Activated naive CD4-positive, alpha-beta T cell treated with anti-CD3 and anti-CD28 coated beads, Interleukin-2, amount 50 U/mL, for 24 hours (primary cell): ENCODE data around the gene HDAC10.

ENCODE experiments used
- H3K27ac Mint-ChIP-seq: one replicate; pipeline ENCODE4 v1.8.0; 2021; ENCODE audit warnings: mild to moderate bottlenecking, mixed read lengths
- H3K27me3 Mint-ChIP-seq: one replicate; pipeline ENCODE4 v1.8.0; 2021; ENCODE audit warnings: mixed read lengths
- H3K36me3 Mint-ChIP-seq: one replicate; pipeline ENCODE4 v1.8.0; 2021; ENCODE audit warnings: mixed read lengths
- H3K4me1 Mint-ChIP-seq: one replicate; pipeline ENCODE4 v1.8.0; 2021; ENCODE audit warnings: mixed read lengths
- H3K4me3 Mint-ChIP-seq: one replicate; pipeline ENCODE4 v1.8.0; 2021; ENCODE audit warnings: mild to moderate bottlenecking, mixed read lengths
- H3K9me3 Mint-ChIP-seq: one replicate; pipeline ENCODE4 v1.8.0; 2021; ENCODE audit warnings: mixed read lengths

Gene HDAC10

GRCh38 chr22:50244420-50245213 lies 6.4 kb downstream of the HDAC10 start, which contains the start of gene TUBGCP6:
TUBGCP6 (minus strand) TSS chr22:50245023; CDS start chr22:50244459, 564 bp downstream.
- H3K27ac Mint-ChIP-seq: peak within 1 kb of the TSS; percentile 100
- peak within 1 kb of the TSS; percentile 99 for H3K4me3 Mint-ChIP-seq
- no peaks in the 10 kb centered on the region for H3K9me3 Mint-ChIP-seq
- peaks cover 27% of the 10 kb centered on the region for H3K4me1 Mint-ChIP-seq
- H3K36me3 Mint-ChIP-seq: peaks cover 5% of the 10 kb centered on the region
- no peaks in the 10 kb centered on the region for H3K27me3 Mint-ChIP-seq

GRCh38 chr22:50243685-50244419 lies 7.2 kb downstream of the HDAC10 start:
- Mint-ChIP-seq H3K9me3 (no peaks in the 10 kb centered on the region), H3K4me3 (peak overlapping the region; percentile 99), H3K27me3 (no peaks in the 10 kb centered on the region), H3K27ac (peak overlapping the region; percentile 100), H3K36me3 (peaks cover 5% of the 10 kb centered on the region), H3K4me1 (peaks cover 27% of the 10 kb centered on the region)

GRCh38 chr22:50242406-50242949 lies 8.6 kb downstream of the HDAC10 start:
- Mint-ChIP-seq H3K36me3 (peaks cover 5% of the 10 kb centered on the region), H3K9me3 (no peaks in the 10 kb centered on the region), H3K4me3 (peak overlapping the region; percentile 99), H3K27ac (peak overlapping the region; percentile 8), H3K27me3 (no peaks in the 10 kb centered on the region), H3K4me1 (peaks cover 32% of the 10 kb centered on the region)

GRCh38 chr22:50238755-50239154 lies 12.3 kb downstream of the HDAC10 start:
- H3K27me3 Mint-ChIP-seq: no peaks in the 10 kb centered on the region
- H3K9me3 Mint-ChIP-seq: no peaks in the 10 kb centered on the region
- H3K27ac Mint-ChIP-seq: no peak overlapping the region
- peaks cover 46% of the 10 kb centered on the region for H3K4me1 Mint-ChIP-seq
- H3K4me3 Mint-ChIP-seq: no peak overlapping the region
- no peaks in the 10 kb centered on the region for H3K36me3 Mint-ChIP-seq

- H3K4me3 Mint-ChIP-seq: no peak overlapping the region
- peaks cover 43% of the 10 kb centered on the region for H3K4me1 Mint-ChIP-seq
- H3K9me3 Mint-ChIP-seq: no peaks in the 10 kb centered on the region
- H3K27me3 Mint-ChIP-seq: no peaks in the 10 kb centered on the region
- no peak overlapping the region for H3K27ac Mint-ChIP-seq
- no peaks in the 10 kb centered on the region for H3K36me3 Mint-ChIP-seq
Measured at GRCh38 chr22:50236731-50237409, 14.2 kb downstream of the HDAC10 start.

GRCh38 chr22:50233223-50233622 lies 17.8 kb downstream of the HDAC10 start:
- Mint-ChIP-seq H3K4me3 (no peak overlapping the region), H3K36me3 (no peaks in the 10 kb centered on the region), H3K27me3 (no peaks in the 10 kb centered on the region), H3K4me1 (peaks cover 30% of the 10 kb centered on the region), H3K9me3 (no peaks in the 10 kb centered on the region), H3K27ac (no peak overlapping the region)

GRCh38 chr22:50232481-50233151 lies 18.4 kb downstream of the HDAC10 start:
- Mint-ChIP-seq H3K27me3 (no peaks in the 10 kb centered on the region), H3K4me1 (peaks cover 24% of the 10 kb centered on the region), H3K27ac (no peak overlapping the region), H3K36me3 (no peaks in the 10 kb centered on the region), H3K9me3 (no peaks in the 10 kb centered on the region), H3K4me3 (no peak overlapping the region)

GRCh38 chr22:50229370-50229769 lies 21.7 kb downstream of the HDAC10 start:
- Mint-ChIP-seq H3K9me3 (no peaks in the 10 kb centered on the region), H3K4me3 (no peak overlapping the region), H3K27ac (no peak overlapping the region)

GRCh38 chr22:50228366-50228765 lies 22.7 kb downstream of the HDAC10 start:
- H3K4me1 Mint-ChIP-seq: no peaks in the 10 kb centered on the region
- H3K27ac Mint-ChIP-seq: no peak overlapping the region
- H3K36me3 Mint-ChIP-seq: peaks cover 5% of the 10 kb centered on the region
- H3K9me3 Mint-ChIP-seq: no peaks in the 10 kb centered on the region
- H3K27me3 Mint-ChIP-seq: no peaks in the 10 kb centered on the region
- no peak overlapping the region for H3K4me3 Mint-ChIP-seq

More at GRCh38 chr22:50229370-50229769, 21.7 kb downstream of the HDAC10 start:
- Mint-ChIP-seq H3K4me1 (peaks cover 7% of the 10 kb centered on the region), H3K36me3 (peaks cover 2% of the 10 kb centered on the region), H3K27me3 (no peaks in the 10 kb centered on the region)

GRCh38 chr22:50227579-50228215 lies 23.4 kb downstream of the HDAC10 start:
- no peaks in the 10 kb centered on the region for H3K9me3 Mint-ChIP-seq
- H3K4me3 Mint-ChIP-seq: no peak overlapping the region
- no peaks in the 10 kb centered on the region for H3K4me1 Mint-ChIP-seq
- no peaks in the 10 kb centered on the region for H3K27me3 Mint-ChIP-seq
- H3K27ac Mint-ChIP-seq: no peak overlapping the region
- peaks cover 5% of the 10 kb centered on the region for H3K36me3 Mint-ChIP-seq

GRCh38 chr22:50226875-50227165 lies 24.2 kb downstream of the HDAC10 start:
- H3K4me1 Mint-ChIP-seq: no peaks in the 10 kb centered on the region
- no peaks in the 10 kb centered on the region for H3K27me3 Mint-ChIP-seq
- H3K9me3 Mint-ChIP-seq: no peaks in the 10 kb centered on the region
- H3K4me3 Mint-ChIP-seq: no peak overlapping the region
- H3K27ac Mint-ChIP-seq: no peak overlapping the region
- peaks cover 5% of the 10 kb centered on the region for H3K36me3 Mint-ChIP-seq

GRCh38 chr22:50226063-50226874 lies 24.8 kb downstream of the HDAC10 start:
- H3K36me3 Mint-ChIP-seq: peaks cover 5% of the 10 kb centered on the region
- no peaks in the 10 kb centered on the region for H3K9me3 Mint-ChIP-seq
- no peak overlapping the region for H3K27ac Mint-ChIP-seq
- H3K4me3 Mint-ChIP-seq: no peak overlapping the region
- no peaks in the 10 kb centered on the region for H3K4me1 Mint-ChIP-seq
- no peaks in the 10 kb centered on the region for H3K27me3 Mint-ChIP-seq

GRCh38 chr22:50225200-50225969 lies 25.7 kb downstream of the HDAC10 start:
- Mint-ChIP-seq H3K36me3 (peaks cover 5% of the 10 kb centered on the region), H3K9me3 (no peaks in the 10 kb centered on the region), H3K27ac (no peak overlapping the region), H3K27me3 (no peaks in the 10 kb centered on the region), H3K4me3 (no peak overlapping the region), H3K4me1 (no peaks in the 10 kb centered on the region)

- Mint-ChIP-seq H3K27ac (peak overlapping the region; percentile 30), H3K9me3 (no peaks in the 10 kb centered on the region), H3K27me3 (no peaks in the 10 kb centered on the region), H3K36me3 (peaks cover 5% of the 10 kb centered on the region), H3K4me3 (no peak overlapping the region), H3K4me1 (no peaks in the 10 kb centered on the region)
Measured at GRCh38 chr22:50224071-50224470, 27.0 kb downstream of the HDAC10 start.
